ENCODE results near the gene NSD2.
A peak's percentile ranks its signal among the peaks of the same experiment; 100 is the strongest.

Gene NSD2

GRCh38 chr4:1896658-1896991 is 25.4 kb downstream of the NSD2 start:
- in situ Hi-C loops (cut with MboI; ENCODE audit: low pct_unique_long_range_greater_than_20kb, low sequenced_read_pairs, unreplicated experiment): no loop called here
- TF ChIP-seq CTCF (IDR thresholded peaks at IDR 0.05; ENCODE audit: extremely low read depth, insufficient read depth, missing control alignments): no peak

GRCh38 chr4:1898007-1898406 is 26.8 kb downstream of the NSD2 start:
- no peak for TF ChIP-seq CTCF (IDR thresholded peaks at IDR 0.05; ENCODE audit: extremely low read depth, insufficient read depth, missing control alignments)
- in situ Hi-C loops (cut with MboI; ENCODE audit: low pct_unique_long_range_greater_than_20kb, low sequenced_read_pairs, unreplicated experiment): no loop called here

More at GRCh38 chr4:1896658-1896991, 25.4 kb downstream of the NSD2 start:
- no peak for DNase-seq (ENCODE audit: low spot score)

GRCh38 chr4:1898681-1899080 is 27.5 kb downstream of the NSD2 start:
- DNase-seq (ENCODE audit: low spot score): no peak
- TF ChIP-seq CTCF (IDR thresholded peaks at IDR 0.05; ENCODE audit: extremely low read depth, insufficient read depth, missing control alignments): no peak
- in situ Hi-C loops (cut with MboI; ENCODE audit: low pct_unique_long_range_greater_than_20kb, low sequenced_read_pairs, unreplicated experiment): no loop called here

More at GRCh38 chr4:1898007-1898406, 26.8 kb downstream of the NSD2 start:
- no peak for DNase-seq (ENCODE audit: low spot score)

- peak; percentile 80 for TF ChIP-seq CTCF (IDR thresholded peaks at IDR 0.05; ENCODE audit: extremely low read depth, insufficient read depth, missing control alignments)
- peak; percentile 85 for DNase-seq (ENCODE audit: low spot score)
- in situ Hi-C loops (cut with MboI; ENCODE audit: low pct_unique_long_range_greater_than_20kb, low sequenced_read_pairs, unreplicated experiment): no loop called here
Observed at GRCh38 chr4:1899149-1900086, 28.2 kb downstream of the NSD2 start.

- in situ Hi-C loops (cut with MboI; ENCODE audit: low pct_unique_long_range_greater_than_20kb, low sequenced_read_pairs, unreplicated experiment): no loop called here
- TF ChIP-seq CTCF (IDR thresholded peaks at IDR 0.05; ENCODE audit: extremely low read depth, insufficient read depth, missing control alignments): no peak
- DNase-seq (ENCODE audit: low spot score): no peak
Observed at GRCh38 chr4:1900087-1900433, 28.9 kb downstream of the NSD2 start.

GRCh38 chr4:1900624-1901023 is 29.4 kb downstream of the NSD2 start:
- TF ChIP-seq CTCF (IDR thresholded peaks at IDR 0.05; ENCODE audit: extremely low read depth, insufficient read depth, missing control alignments): no peak
- in situ Hi-C loops (cut with MboI; ENCODE audit: low pct_unique_long_range_greater_than_20kb, low sequenced_read_pairs, unreplicated experiment): no loop called here
- DNase-seq (ENCODE audit: low spot score): no peak

All from GM13977 (cell line).